ENCODE data around the gene COA7. TPM values are rescaled to one million over a fixed set of nuclear protein-coding genes. Genes with fewer than 3 reads are reported as not detected.

Gene COA7
- total and polyA plus RNA-seq, 2 of the 8 experiments (the other 6 are each of a cell fraction or from before 2014, with no cell fraction given) = 23.2 to 61.8 TPM

GRCh38 chr1:52683367-52683940, 14.7 kb downstream of the COA7 start:
- 88% methylated on average over 4 of the region's 4 CpGs; no CpG with 5 or more reads in 1 of the 2 experiments for WGBS, 2 experiments (ENCODE audit: extremely low coverage in 1 of 2, insufficient coverage in 1 of 2, insufficient read length in 1 of 2, insufficient replicate concordance in 2 of 2, low coverage in 1 of 2, low lambda C conversion rate in 2 of 2, missing lambda C conversion rate in 1 of 2)
- Histone ChIP-seq H4K20me1 (replicated peaks in 1 of 2; ENCODE audit: control insufficient read depth in 1 of 2, insufficient read depth in 2 of 2, low read length in 2 of 2) (peaks cover 4 to 11% of the 10 kb centered on the region in 2 experiments), H3K9ac (replicated peaks in 1 of 4; ENCODE audit: extremely low read depth in 1 of 4, low read depth in 3 of 4, low read length in 3 of 4) (no peak overlapping the region), H3K18ac (ENCODE audit: extremely low read depth, low read length) (no peak overlapping the region), H2AK5ac (ENCODE audit: low read depth, low read length) (no peak overlapping the region), H3K79me2 (ENCODE audit: control insufficient read depth in 1 of 2, insufficient read depth in 2 of 2, low read length in 2 of 2) (peaks cover 0 to under 1% of the 10 kb centered on the region in 2 experiments; a peak in 2 of 4 replicates), H4K91ac (replicated peaks; ENCODE audit: insufficient read length, low read length) (no peak overlapping the region), H2BK120ac (replicated peaks; ENCODE audit: low read depth, low read length) (no peak overlapping the region), H3K14ac (ENCODE audit: insufficient read length) (no peak overlapping the region), H3K36me3 (ENCODE audit: control insufficient read depth in 2 of 4, insufficient read depth in 4 of 4, low read length in 3 of 4) (peaks cover 3 to 24% (median 12%) of the 10 kb centered on the region in 4 experiments; a peak in 5 of 8 replicates), H2BK20ac (ENCODE audit: low read length) (no peak overlapping the region), H3K23ac (ENCODE audit: insufficient read length) (no peak overlapping the region), H3K27me3 (replicated peaks in 1 of 4; ENCODE audit: control insufficient read depth in 3 of 4, extremely low read depth in 1 of 4, insufficient read depth in 3 of 4, low read length in 3 of 4) (no peaks in the 10 kb centered on the region), H3K79me1 (ENCODE audit: low read depth, low read length) (no peaks in the 10 kb centered on the region), H2BK15ac (ENCODE audit: low read length) (no peak overlapping the region), H2BK5ac (ENCODE audit: low read depth, low read length) (no peak overlapping the region), H3K9me3 (ENCODE audit: insufficient read depth in 2 of 2, low read depth in 1 of 2, low read length in 1 of 2) (no peaks in the 10 kb centered on the region), H3K4me3 (ENCODE audit: extremely low read depth in 1 of 4, insufficient read depth in 2 of 4, low read depth in 3 of 4, low read length in 4 of 4) (no peak overlapping the region), H3K4ac (replicated peaks; ENCODE audit: insufficient read length, low read depth, low read length) (no peak overlapping the region), H3K23me2 (ENCODE audit: low read depth, low read length) (no peaks in the 10 kb centered on the region; the same call in 1 of the 2 replicates), H2BK12ac (ENCODE audit: low read depth, low read length) (no peak overlapping the region), H3K4me2 (ENCODE audit: insufficient read depth in 1 of 2, low read depth in 2 of 2, low read length in 2 of 2) (no peak overlapping the region), H3K56ac (replicated peaks; ENCODE audit: insufficient read length, low read depth, low read length) (no peak overlapping the region), H4K5ac (ENCODE audit: insufficient read length, low read depth, low read length) (no peak overlapping the region), H3K4me1 (replicated peaks in 1 of 4; ENCODE audit: control insufficient read depth in 3 of 4, insufficient read depth in 4 of 4, low read length in 3 of 4) (peaks cover 0 to 7% (median 3%) of the 10 kb centered on the region in 4 experiments; a peak in 3 of 7 replicates), H3K27ac (ENCODE audit: low read depth, low read length) (no peak overlapping the region), H2AFZ (ENCODE audit: low read length) (no peak overlapping the region), H4K8ac (ENCODE audit: extremely low read depth, insufficient read depth, low read length) (no peak overlapping the region)
- ChIA-PET CTCF (ENCODE audit: partially characterized antibody) (interaction anchor here (0.7 to 1.3 kb wide), 3 partner anchors 23 to 503 kb away, joined by 3 read pairs; no protein-coding TSS in a partner anchor), POLR2A (ENCODE audit: partially characterized antibody) (interaction anchor here (1.0 to 1.1 kb wide), 2 partner anchors 10 to 63 kb away, joined by 3 read pairs; no protein-coding TSS in a partner anchor)
- DNase-seq (ENCODE audit: low read depth in 1 of 2, low spot score in 2 of 2) (no peak), FAIRE-seq (no peak)
- TF ChIP-seq NRF1 (IDR thresholded peaks at IDR 0.05; ENCODE audit: low read depth, low read length) = no peak
- no peak for TF ChIP-seq RAD21 (IDR thresholded peaks at IDR 0.05 in 1 of 2, conservative IDR thresholded peaks at IDR 0.05 in 1 of 2; ENCODE audit: low read depth in 2 of 2, low read length in 2 of 2)
- no peak for TF ChIP-seq TAF1 (IDR thresholded peaks at IDR 0.05; ENCODE audit: low read depth, low read length)
- no peak for TF ChIP-seq MAX (IDR thresholded peaks at IDR 0.05)
- no peak for TF ChIP-seq JUND (IDR thresholded peaks at IDR 0.05; ENCODE audit: low read length)
- TF ChIP-seq SUZ12 (IDR thresholded peaks at IDR 0.05; ENCODE audit: low read length) = no peak
- no peak for TF ChIP-seq KDM1A (IDR thresholded peaks at IDR 0.05; ENCODE audit: borderline replicate concordance, low read length)
- TF ChIP-seq NANOG (IDR thresholded peaks at IDR 0.05; ENCODE audit: insufficient read depth, low read depth, low read length, poor library complexity, severe bottlenecking) = no peak
